SIG-M5 treated with dmso at 0.1 percent for 504 hours (cell line): Measurements from ENCODE around the gene CHST15.

Experiments
- DNase-seq: peaks from one replicate; lab custom pipeline; 2025; ENCODE audit not compliant: unreplicated experiment; lab: John Stamatoyannopoulos, UW

Gene CHST15

DNA sequence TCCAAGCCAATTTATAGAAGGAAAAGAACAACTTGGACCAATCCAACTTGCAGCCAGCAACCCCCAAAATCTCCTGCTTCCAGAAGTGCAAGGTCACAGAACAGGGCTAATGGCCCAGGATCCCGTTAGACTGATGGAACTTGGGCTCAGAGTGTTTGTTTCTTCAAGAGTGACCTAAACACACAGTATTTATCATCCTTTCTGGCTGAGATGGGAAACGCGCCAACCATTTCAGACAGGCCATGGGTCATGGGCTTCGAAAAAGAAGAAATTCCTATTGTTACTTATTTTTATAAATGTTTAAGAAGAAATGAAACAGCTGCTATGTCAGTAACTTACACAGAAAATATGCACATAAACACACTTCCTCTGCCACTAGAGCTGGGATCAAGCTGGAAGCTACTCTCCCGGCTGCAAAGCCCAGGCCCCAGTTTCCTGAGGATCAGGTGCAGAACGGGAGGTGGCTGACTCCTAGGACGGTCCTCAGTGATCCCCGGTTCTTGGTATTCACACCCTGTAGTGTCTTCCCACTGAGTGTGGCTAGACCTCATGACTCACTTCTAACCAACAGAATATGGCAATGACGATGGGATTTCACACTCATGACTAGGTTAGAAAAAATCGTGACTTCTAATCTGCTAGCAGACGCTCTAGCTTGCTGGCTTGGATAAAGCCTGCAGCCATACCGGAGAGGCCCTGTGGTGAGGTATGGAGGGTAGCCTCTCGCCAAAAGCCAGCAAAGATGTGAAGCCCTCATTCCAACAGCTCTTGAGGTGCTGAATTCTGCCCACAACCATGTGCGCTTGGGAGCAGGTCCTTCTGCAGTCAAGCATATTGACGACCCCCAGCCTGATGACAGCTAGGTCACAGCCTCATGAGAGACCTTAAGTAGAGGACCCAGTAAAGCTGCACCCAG lies 60.2 kb downstream of the CHST15 start:
- DNase-seq, result peak; percentile 4

DNA sequence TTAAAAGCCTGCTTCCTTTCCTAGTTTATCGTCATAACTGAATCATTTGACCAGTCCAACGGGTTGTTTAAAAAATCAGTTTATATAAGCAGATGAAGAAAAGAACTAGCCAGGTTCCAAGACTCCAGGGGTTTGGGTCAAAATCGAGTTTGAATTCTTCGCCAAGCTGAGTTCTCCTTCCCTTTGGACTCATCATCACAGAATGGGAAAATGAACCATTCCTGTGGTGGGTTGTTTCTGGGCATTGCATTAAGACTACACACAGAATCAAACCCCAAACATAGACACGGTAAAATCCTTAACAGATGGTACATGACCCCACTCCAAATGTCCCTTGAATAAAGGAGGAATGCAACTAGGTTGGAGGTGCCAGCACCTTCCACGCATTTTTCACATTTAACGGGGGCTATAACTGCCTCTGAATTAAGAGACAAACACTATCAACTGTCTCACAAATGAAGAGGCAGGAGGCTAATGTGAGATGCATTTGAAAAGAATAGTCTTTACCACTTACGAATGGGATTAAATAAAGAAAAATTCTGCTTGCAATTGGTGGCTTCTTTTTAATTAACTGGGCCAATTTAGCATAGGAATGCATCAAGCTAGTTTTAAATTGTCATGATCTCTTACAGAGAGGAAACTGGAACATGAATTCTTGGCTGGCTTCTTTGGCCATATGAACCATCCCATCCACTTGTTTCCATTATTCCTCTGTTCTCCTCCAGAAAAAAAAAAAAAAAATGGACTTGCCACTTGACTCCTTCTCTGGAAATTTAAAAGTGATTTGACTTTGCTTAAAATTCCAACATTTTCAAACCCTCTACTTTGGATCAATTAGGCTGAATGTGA lies 61.1 kb downstream of the CHST15 start:
- no peak for DNase-seq

DNA sequence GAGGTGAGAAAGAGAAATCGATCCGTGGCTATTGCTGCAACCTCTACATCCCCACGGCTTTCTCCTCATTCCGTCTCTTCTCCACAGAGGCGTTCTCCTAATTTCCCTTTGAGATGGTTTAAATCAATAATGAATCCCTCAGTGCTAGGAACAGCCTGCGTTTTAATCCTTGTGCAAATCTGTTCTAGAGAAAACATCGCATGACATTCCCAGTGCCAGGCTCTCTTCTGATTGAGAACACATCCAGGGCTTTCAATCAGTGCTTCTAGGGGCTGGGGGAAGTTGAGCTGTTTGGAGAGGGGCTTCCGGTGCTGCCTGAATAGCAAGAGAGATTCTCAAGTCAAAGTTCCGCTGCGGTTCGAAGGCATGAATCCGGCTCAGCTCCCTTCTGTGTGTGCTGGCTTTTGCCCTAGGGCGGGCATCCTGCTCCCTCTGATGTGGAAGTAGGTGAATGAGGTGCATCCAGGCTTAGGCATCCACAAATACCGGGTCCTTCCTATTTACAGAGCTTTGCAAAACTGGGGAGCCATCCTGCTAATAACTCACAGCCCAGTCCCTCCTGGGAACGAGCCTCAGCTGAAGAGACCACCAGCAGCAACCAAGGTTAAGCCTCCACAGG lies 62.8 kb downstream of the CHST15 start:
- DNase-seq, result no peak

DNA sequence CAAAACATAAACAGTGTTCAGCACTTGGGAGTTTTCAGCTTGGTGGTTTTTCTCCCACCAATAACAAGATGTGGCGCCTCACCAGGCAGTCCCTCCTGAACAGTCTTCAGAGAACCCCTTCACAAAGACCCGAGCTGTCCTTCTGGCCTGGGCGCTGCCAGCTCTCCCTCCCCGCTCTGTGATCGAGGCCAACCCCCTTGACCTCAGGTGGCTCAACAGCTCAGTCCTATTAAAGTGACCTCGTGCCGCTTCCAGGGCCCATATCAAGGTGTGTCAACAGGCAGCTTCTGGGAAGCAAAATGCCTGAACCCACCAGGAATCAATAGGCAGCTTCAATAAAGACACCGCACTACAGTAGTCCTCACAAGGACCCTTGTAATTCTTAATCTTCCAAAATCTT lies 63.3 kb downstream of the CHST15 start:
- no peak for DNase-seq

DNA sequence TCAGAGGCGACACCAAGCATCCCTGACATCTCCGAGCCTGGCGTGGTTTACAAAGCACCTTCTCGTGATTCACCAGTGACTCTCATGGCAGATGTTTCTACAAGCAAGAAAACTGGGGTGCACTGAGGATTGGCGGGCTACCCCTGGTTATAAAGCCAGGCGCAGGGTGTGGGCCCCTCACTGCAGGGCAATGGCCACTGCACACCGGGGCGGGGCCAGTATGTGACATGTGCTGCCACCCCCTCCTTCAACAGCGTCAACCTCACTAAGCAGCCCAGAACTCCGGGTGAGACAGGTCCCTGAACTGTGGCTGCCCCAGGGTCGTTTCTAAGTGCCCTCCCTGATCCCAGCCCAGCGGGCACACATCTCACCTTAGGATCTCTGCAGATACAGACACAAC lies 63.8 kb downstream of the CHST15 start:
- no peak for DNase-seq

DNA sequence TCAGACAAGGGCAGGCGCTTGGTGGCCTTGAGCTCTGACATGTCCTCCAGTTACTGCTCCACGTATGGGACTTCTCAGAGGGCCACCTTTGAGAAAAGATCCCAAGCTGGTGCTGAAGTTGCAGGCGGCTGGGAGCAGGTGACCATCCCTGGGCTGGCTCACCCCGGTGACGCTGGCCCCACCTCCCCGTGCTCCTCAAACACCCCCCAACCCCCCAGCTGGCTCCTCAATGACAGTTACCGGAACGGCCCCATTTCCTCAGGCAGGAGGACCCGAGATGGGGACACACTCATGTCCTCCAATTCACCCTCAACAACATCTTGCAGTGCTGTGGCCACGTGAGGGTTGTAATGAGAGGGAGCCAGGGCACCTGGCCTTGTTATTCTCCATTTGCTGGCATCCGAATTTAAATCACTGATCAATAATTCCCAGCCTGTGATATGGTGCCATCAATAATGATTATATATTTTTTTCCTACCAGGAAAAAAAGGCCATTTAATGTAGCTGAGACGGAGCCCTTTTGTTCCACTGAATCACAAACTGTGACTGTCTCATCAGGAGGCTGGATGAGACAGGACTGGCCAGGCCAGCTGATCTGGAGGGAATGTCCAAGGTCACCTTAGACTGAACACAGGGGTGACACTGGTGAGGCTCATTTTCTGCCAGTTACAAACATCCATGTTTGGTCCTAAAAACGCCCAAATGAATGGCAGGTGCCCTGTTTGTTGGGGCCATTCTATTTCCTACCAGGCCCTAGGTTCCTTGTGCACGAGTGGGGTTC lies 64.5 kb downstream of the CHST15 start:
- no peak for DNase-seq

DNA sequence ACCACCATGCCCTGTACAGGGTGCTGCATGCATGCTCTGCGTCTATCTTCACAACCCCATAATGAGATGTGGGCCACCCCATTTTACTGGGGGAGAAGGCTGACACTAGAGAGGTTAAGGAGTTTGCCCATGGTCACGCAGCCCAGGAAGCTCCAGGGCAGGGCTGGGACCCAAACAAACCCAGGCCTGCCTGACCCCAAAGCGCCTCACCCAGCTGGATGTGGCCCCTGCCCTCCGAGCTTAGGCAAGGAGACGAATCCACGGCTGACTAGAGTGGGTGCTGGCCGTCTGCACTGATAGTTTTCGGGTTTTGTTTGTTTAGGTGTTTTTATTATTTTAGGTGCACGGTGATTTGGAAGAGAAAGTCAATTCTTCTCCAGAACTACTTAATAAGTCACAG lies 65.7 kb downstream of the CHST15 start:
- DNase-seq, result no peak

DNA sequence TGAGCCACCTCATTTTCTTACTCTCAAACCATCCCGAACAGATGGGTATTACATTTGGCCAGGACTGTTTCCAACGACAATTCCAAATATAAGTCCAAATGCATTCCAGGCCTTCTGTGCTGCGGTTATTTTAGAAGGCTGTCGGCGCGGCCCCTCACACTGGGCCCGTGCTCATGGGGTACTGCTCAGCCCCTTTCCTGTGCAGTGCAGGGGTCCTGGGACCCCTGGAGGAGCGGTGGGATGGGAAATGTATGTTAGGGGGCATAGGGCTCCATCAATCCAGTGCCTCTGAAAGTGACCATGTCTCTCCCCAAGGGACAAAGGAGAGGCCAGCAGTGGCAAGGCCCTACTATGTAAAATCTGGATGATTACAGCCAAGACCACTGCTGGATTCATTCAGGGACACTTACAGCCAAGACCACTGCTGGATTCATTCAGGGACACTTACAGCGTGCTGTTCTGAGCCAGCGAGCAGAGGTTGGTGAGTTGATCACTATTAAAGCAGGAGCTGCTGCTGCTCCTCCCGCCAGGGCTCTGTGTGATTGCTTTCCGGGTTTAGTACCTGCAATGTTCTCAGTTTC lies 66.3 kb downstream of the CHST15 start:
- DNase-seq, result no peak

DNA sequence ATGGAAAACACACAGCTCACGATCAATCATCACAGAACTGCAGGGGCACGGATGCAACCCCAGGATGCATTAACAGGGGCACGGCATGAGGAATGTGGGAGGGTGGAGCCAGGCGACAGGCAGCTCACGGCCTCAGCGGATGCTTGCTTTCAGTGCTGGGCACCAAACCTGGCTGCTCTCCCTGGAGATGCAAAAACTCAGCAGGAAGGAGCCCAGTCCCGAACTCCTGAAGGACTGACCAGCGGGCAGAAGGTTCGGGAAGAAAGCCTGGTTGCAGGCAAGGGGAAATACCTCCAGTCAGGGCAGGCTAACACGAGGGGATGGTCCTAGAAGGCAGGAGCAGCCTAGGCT lies 66.8 kb downstream of the CHST15 start:
- DNase-seq, result no peak

DNA sequence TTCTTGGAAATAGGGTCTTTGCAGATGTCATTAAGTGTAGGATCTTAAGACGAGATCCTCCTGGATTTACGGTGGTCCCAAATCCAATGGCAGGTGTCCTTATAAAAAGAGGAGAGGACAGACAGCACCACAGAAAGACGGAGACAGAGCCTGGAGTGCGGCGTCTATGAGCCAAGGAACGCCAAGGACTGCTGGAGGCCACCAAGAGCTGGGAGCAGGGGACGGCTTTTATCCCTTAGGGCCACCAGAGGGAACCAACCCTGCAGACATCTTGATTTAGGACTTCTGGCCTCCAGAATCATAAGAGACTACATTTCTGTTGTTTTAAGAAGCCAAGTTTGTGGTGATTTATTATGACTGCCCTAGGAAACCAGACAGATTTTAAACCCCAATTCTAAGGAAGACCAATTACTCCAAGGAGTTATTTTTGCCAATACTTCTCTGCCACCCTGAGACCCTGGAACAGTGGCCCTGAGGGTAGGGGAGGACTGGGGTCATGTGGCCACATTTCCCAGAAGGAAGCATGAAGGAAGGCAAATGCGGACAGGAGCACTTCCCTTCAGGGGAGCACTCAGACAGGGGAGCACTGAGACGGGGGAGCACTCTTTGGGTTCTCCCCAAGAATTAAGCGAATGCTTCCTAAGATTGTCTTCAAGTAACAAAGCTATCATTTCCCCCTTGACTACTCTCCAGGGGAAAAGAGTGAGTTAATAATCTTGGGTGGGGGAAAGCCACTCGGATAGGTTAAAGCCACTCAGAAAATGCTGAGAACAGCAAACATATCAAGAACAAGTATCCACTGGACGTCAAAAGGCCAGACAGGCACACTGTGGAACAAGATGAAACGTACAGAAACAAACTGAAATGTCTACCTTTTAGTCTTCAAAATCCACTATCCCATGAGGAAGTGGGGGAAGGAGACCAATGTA lies 67.5 kb downstream of the CHST15 start:
- DNase-seq, result peak; percentile 5

DNA sequence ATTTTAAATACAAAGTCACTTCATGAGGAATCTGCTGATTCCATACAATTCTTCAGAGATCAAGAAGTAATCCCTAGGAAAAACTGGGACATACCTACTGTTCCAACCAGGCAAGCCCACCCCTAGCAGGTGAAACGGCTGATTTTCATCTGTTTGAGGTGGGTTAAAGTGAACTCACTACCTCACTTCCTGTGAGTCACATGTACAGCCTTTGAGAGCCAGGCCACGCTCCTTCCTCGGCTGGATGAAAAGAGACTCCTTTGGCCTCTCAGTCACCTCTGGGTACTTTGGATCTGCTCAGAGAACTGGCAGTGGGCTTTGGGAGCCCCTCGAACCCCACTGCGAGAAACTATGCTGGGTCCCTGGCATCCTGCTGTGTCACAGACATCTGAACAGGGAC lies 68.2 kb downstream of the CHST15 start:
- DNase-seq, result no peak

DNA sequence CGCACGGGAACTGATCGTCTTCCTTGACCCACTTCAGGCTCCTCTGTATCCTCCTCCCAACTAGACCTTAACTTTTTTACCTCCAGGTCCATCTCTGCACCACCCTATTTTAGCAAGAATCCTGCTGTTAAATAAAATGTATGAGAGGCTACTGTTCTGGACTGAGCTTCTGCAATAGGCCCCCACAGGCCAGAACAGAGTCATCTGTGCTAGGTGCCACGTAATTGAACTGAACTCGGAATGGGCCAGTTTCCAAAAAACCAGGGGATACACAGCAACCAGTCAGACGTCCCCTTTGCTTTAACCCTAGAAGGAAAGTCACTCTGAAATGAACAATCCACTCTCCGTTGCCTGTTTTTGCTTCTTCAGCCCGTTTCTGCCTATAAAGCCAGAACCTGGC lies 71.3 kb downstream of the CHST15 start:
- DNase-seq, result no peak

DNA sequence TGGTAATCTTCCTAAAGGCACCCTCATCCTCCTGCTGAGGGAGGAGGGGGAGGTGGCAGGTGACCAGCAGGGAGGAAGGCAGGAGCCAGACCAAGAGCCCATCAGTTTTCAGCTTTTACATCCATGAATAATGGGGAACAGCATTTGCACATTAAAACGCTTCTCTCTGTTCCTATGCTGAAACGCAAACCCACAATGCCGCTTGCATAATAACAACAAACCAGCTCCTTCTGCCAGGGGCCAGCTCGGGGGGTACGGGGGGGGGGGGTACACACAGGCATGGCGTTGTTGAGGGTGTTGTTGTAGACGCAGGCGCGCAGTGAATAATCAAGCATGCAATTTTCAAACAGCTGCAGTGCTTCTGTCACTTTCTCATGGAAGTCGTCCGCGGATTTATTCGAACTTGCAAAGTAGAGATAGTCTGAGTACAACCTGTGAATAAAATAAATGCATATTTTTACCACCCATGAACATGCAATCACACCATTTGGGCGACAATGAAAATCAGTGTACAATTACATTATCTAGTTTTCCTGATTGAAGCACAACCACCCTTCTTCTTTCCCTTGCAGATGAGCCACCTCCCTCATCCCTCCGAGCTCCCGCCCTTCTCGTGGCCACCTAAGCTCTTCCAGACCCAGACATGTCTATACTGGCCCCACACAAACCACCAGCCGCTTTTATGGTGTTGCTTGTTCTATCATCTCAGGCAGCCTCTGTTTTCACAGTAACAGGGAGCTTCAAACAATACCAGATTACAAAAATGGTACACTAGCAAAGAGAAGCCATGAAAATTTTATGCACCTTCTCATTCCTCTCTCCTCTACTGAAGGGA lies 72.2 kb downstream of the CHST15 start:
- DNase-seq, result no peak

DNA sequence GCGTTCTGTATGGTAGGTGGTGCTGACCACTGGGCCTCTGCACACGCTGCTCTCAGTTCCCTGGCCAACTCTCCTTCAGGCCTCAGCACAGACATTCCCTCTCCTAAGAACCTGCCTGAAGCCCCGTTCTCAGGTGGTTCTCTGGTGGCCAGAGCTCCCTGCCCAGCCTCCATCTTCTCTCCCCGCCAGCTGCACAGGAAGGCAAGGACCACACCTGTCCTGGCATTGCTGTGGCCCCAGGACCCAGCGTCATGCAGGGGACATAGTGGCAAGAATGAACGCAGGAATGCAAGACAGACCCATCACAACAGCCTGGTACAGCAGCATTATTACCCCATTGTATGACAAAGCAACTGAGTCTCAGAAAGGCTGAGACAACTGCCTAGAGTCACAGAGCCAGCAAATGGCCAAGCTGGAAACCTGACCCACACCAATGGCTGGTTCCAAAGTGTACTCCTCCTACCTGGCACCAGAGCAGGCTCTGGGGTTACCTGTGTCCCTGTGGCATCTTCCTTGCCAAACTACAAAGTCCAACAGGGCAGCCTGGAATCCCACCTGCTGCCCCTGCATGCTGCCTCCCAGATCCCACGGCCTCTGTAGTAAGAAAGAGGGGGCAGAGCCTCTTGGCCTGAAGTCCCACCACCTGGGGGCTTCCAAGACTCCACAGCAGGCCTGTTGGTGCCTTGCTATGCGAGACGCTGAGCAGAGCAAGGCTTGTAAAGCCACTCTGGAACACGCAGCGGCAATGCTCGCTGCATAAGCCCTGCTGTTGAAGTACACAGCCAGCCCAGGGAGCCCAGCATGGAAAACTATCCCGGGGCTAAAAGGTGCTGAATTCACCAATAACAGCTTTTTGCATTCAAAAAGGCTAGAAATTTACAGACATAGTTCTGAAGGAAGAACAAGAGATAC lies 73.3 kb downstream of the CHST15 start:
- DNase-seq, result no peak

DNA sequence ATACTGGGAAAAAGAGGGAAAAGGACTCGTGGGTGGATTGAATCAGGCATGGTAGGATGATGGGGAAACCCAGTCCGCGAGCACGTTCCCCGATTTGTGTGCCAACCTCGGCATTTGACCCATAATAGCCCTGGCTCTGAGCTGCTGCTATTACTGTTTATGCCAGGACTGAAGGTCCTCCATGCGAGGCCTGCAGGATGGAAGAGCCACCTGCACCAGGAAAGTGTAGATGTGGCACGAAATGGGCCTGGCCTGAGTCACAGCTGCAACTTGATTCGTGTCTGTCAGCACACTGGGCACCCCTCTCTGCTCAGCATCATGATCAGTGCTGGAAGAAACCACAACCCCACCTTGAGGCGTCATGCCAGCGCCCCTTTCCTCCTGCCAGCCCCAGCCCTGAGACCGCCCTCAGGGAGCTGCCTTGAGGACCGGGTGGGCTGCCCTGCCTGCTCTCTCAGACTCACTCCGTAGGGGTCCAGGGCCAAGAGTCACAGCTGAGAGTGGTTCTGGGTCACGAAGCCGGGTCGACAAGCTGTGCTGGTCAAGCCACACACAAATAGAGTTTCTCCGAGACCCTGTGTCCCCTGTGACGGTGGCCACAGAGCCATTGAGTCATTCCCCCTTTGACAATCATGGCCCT lies 74.4 kb downstream of the CHST15 start:
- no peak for DNase-seq

DNA sequence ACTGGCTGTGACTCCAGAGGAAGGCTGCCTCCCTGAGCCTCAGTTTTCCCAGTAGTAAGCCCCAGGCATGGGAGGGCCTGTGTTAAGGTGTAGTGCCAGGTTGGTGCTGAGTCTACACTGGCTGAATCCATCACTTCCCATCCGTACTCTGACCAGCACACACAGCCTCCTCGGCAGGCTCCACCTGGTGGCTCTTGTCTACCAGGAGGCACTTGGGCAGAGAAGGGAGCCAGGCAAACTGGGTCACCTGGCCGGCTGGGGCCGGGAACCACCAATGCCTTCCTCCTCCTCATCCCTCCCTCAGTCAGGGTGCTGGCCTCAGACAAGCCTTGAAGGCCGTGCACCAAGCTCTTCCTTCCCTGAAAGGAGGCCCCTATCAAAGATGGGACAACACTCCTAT lies 75.7 kb downstream of the CHST15 start:
- no peak for DNase-seq

DNA sequence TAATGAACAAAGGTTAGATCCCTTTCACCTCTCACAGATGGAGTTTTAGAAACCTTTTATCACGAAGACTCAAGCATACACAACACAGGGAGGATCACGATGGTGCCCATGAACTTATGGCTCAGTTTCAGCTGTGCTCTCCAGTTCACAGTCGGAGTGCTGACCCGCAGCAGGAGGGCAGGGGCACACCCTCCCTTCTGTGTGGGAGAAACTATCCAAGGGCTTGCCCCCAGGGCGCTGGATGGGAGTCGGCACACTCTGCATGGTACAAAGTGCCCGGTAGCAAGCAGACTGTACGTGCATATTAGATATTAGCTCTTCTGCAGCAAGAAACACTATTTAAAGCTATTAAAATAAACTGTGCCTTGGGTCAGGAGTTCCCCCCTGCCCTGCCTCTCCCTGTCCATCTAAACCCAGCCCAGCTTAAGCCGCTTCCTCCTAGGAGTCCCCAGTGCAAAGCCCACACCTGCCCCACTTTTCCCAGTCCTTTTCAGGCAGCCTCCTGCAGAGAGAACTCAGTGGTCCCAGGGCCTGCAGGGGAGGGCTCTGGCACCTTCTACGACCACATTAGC lies 76.5 kb downstream of the CHST15 start:
- no peak for DNase-seq
